ENCODE data around the gene ALKBH8.
"Not testable (repeated sequence)": the region's sequence is repeated elsewhere in the genome, so short reads cannot be mapped to it uniquely, and the experiment has no call there.

Gene ALKBH8

DNA sequence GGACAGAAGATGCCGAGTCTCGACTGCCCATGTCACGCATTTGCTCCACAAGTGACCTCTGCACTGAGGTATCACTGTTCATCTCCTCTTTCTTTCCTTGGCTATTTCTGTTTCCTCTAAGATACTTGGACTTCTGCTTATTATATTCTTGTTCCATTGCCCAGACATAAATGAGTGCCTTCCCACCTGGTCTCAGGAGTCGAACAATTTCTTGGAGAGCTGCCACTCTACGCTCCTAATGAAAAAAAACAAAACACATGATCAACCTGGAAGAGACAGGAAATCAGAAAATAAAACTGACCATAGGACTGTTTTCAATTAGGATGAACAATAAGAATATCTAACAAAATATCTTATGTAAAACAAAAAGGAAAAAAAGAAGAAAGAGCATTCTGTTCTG lies 60.6 kb downstream of the ALKBH8 start:
- no peak for DNase-seq

DNA sequence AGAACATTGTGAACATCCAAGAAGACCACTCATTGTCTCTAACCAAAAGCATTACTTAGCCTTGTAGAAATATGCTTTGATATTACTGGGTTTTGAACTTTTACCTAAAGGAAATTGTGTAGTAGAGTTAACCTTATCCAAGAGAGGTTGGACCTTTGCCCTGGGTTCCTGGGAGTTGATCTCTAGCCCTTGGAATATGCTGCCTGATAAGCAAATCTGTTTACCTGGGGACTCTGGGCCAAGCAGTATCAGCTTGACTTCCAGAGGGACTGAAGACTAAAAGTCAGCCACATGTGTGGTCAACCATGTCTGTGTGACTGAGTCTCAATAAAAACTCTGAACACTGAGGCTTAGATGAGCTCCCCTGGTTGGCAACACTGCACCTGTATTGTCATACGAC lies 63.8 kb downstream of the ALKBH8 start:
- no peak for DNase-seq

DNA sequence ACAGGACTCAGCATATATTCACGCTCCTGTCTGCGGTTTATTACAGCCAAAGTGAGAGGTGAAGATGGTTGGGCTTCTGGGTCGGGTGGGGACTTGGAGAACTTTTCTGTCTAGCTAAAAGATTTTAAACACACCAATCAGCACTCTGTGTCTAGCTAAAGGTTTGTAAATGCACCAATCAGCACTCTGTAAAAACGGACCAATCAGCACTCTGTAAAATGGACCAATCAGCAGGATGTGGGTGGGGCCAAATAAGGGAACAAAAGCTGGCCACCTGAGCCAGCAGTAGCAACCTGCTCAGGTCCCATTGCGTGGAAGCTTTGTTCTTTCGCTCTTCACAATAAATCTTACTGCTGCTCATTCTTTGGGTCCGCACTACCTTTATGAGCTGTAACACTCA lies 68.2 kb downstream of the ALKBH8 start:
- not testable (repeated sequence) for DNase-seq

DNA sequence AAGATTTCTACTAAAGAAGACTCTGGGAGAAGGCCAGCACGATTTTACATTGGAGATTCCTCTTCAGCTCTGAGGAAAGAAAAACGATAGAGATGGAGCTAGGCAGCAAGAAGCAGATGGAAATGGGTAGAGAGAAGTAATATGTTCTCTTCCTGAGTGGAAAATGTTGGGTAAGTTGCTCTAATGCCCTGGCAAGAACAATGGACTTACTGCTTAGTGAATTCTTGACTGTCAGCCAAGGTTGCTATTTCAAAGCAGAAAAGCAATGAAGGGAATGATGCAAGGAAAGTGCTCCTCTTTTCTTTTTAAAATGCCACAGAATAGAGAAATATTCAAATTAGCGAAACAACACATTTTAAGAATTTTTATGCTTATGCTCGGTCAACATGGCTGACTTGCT lies 69.5 kb downstream of the ALKBH8 start:
- DNase-seq = no peak

DNA sequence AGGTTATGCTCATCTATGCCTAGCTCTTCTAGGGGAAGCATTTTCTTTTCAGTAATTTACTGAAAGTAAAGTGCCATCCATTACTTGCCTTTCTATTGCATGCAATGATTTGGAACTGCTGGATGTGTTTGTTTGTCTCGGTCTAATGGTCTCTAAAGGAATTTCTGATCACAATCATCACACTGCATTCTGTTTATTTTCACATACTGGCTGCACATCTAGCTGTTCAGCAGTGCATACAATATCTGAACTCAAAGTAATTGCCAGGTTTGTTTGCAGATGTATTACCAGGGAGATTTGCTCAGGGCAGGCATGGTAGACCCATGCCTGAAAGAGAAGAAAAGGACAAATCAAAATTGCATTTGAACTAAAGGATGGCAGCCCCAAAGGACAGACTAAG lies 71.5 kb downstream of the ALKBH8 start:
- no peak for DNase-seq

DNA sequence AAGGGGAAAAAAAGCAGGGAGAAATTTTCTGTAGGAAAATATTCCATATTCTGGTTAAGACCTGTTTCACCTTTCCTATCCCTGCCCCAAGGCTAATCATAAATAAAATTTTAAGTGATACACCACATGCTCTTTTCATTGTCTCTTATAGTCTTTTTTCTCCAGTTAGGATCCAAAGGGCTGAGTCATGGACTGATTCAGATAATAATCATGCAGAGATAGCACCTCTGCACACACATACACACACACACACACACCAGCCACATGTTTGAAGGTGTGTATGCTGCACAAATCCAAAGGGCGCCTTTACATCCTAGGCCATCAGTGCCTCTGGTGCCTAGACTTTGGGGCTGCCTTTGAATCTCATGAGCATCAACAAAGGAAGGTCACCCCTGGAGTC lies 72.4 kb downstream of the ALKBH8 start:
- DNase-seq = no peak

GRCh38 chr11:107490836-107491235 lies 74.7 kb downstream of the ALKBH8 start:
- DNase-seq = no peak

GRCh38 chr11:107482234-107482633 lies 83.3 kb downstream of the ALKBH8 start:
- DNase-seq = no peak

DNA sequence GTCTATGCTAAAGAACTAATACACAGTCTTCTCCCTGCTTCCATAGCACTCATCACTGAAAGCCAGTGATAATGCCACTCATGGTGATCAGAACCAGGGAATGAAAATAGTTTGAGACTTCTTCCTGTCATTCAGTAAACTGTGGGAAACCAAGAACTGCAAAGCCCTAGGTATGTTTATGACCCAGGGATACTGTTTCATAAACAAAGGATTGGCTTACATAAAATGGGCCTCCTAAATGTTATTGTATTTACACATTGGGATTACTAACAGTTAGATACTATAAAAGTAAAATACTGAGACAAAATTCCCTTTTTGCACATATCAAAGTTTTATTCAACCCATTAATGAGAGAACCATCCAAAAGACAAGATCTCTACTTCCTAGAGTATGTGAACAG lies 86.6 kb downstream of the ALKBH8 start:
- no peak for DNase-seq

- DNase-seq = no peak
Measured at GRCh38 chr11:107477820-107478219, 87.7 kb downstream of the ALKBH8 start.

DNA sequence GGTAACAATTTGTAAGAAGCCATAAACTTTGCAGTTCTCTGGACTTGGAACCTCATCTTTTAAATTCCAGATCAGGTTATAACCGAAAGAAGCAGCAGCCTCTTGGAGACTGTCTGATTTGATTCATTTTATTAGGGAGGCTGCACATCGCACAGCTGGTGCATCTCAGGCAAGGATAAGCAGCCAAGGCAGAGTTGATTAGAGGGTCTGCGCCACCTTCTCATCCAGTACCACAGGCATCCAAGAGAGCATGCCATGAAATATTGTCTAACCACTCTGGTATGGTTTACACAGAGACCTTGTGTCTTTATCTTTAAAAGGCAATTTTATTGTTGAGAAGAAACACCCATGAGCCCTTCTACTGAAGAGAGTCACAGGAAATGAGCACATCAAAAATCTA lies 91.7 kb downstream of the ALKBH8 start:
- DNase-seq = no peak

DNA sequence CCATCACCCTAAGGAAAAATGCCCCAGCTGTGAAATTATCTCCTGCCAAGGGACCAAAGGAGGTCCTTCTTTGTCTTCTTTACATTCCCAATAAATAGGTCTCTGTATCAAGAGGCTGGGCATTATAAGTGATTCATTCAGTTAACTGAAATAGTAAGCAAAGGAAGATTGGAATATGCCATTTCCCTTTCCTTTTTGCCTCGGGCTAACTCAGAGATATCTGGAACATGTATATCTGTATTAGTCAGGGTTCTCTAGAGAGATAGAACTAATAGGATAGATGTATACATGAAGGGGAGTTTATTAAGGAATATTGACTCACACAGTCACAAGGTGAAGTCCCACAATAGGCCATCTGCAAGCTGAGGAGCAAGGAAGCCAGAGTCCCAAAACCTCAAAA lies 92.6 kb downstream of the ALKBH8 start:
- DNase-seq = no peak

GRCh38 chr11:107468596-107468995 lies 96.9 kb downstream of the ALKBH8 start:
- DNase-seq = no peak

DNA sequence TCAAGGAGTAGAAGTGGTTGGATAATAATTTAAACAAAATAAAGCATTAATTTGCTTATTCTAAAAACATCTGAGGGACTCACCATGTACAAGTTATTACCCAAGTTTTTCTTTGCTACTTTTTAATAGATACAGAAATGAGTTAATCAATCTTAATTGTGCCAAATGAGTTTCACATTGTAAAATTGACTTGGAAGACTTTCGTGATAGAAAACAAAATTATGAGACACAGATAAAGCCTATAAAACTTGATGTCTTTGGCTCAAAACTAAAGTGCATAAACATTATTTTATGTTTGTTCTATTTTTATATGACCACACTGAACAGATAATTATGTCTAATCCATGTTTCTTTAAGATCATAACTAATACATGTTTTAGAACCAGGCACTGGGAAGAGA lies 97.8 kb downstream of the ALKBH8 start:
- DNase-seq = no peak

- DNase-seq = not testable (repeated sequence)
Measured at GRCh38 chr11:107466275-107466866, 99.2 kb downstream of the ALKBH8 start.

- peak; percentile 90 for DNase-seq
Measured at GRCh38 chr11:107457558-107458271, 107.8 kb downstream of the ALKBH8 start, which contains the start of gene CWF19L2. TSS of gene CWF19L2 (minus strand) at chr11:107457825. CDS start at chr11:107457816, 9 bp downstream.

DNA sequence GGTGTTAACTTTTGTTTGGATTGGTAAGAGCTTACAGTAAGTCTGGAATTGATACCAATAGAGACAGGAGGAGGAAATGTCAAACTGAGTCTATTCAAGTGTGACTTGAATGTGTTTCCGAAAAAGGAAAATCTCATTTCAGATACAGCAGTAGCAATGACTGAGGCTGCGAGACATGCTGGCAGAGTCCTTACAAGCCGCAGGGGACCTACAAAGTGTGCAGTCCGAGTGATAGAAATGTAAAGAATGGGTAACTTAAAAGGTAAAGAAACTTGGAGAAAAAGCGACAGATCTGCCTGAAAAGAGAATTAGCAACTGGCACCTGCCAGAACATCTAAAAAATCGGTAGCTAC lies 108.4 kb downstream of the ALKBH8 start:
- no peak for DNase-seq

DNA sequence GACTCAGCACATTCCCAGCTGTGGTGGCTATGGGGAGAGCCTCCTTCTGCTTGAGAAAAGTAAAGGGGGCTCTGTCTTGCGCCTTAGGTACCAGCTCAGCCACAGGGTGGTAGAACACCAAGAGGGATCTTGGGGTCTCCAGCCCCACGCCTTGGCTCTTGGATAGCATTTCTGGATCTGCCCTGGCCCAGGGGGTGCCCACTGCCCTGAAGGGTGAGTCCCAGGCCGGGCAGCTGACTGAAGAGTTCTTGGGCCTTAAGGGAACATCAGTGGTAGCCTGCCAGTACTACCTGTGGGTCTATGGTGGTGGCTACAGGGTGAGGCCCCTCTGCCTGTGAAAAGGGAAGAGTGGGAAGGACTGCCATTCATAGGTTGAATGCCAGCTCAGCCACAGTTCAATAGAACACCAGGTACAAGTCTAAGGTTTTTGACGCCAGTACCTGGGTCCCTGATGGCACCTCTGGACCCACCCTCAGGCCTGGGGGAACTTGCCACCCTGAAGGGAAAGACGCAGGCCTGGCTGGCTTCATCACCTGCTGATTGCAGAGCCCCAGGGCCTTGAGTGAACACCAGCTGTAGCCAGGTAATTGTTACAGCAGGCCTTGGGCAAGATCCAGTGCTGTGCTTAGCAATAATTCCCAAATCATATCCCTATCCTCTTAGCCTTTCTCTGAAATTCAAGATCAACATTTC lies 111.8 kb downstream of the ALKBH8 start:
- DNase-seq = no peak
